HG03571 (cell line): ENCODE results near the gene GMPR.

Experiments
- ATAC-seq: cut with Tn5 transposase; IDR thresholded peaks from one replicate; pipeline ENCODE4 v1.9.1; 2021; ENCODE audit not compliant: unreplicated experiment

Gene GMPR

DNA sequence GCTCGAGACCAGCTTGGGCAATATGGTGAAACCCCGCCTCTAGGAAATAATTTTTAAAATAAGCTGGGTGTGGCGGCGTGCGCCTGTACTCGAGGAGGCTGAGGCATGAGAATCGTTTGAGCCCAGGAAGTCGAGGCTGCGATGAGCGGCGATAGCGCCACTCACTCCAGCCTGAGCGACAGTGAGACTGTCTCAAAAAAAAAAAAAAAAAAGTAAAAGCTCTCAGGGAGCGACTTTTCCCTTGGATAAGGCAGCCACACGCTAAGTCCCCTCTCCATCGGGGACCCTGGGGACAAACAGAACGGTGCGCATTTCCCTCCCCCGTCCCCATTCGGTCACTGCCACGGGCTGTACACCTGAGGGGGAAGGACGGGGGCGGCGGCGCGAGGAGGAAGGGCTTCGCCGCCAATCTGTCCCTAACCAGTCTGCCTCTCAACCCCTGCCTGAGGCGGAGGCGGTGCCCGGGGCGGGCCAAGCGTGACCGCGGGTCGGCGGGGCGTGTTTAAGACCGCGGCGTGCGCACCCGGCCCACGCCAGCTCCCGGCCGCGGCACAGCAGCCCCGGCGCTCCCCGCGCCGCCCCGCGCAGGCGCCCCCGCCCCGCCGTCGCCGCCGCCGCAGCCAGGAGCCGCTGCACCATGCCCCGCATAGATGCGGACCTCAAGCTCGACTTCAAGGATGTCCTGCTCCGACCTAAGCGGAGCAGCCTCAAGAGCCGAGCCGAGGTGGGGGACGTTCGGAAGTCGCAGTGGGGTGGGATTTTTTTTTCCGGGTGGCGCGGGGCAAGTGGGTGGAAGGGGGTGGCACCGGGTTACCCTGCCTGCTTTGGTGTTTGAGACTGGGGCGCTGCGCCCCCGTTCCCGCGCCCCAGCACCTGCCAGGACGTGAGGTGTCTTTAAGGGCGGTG is at the start of gene GMPR:
GMPR (plus strand) TSS at position 531 of the 906 bp plus-strand sequence; CDS start at position 638, 107 bp downstream.
- ATAC-seq, result peak; percentile 75

DNA sequence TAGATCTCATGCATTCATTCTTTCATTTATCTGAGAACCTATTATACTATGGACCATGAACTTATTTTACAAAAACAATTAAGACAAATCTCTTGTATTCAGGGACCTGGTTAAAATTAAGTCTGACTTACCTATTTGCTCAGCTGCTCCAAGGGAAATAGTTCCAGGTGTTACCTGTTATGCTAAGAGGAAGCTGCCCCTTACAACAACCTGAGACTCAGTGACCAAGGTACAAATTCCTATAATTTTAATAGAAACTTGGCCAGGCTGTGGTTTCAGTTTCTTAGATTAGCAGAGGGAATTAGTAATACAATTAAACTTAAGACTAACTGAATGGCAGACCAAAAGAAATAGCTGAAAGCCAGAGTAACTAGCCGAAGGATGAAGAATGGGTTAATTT is 48.2 kb upstream of the GMPR start:
- ATAC-seq, result no peak

DNA sequence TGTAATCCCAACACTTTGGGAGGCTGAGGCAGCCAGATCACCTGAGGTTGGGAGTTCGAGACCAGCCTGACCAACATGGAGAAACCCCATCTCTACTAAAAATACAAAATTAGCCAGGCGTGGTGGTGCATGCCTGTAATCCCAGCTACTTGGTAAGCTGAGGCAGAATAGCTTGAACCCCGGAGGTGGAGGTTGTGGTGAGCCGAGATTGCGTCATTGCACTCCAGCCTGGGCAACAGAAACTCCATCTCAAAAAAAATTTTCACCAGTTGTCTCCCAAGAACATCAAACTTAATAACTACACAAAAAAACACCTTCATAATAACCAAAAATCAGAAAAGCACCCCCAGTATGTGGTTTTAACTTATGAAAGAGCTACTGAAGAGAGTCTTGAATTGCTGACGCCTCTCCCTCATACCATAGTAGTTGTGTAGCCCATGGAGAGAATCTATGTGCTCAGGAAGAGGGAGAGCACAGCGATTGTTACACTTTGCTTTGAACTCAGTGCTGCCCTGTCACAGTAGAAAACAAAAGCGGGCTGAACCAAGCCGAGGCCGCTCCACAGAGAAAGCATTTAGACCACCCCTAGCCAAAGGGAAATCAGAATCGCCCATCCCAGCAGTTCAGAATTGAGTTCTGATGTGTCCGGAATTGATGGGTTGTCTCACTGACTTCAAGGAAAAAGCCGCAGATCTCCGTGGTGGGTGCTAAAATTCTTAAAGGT is 42.0 kb upstream of the GMPR start:
- no peak for ATAC-seq

DNA sequence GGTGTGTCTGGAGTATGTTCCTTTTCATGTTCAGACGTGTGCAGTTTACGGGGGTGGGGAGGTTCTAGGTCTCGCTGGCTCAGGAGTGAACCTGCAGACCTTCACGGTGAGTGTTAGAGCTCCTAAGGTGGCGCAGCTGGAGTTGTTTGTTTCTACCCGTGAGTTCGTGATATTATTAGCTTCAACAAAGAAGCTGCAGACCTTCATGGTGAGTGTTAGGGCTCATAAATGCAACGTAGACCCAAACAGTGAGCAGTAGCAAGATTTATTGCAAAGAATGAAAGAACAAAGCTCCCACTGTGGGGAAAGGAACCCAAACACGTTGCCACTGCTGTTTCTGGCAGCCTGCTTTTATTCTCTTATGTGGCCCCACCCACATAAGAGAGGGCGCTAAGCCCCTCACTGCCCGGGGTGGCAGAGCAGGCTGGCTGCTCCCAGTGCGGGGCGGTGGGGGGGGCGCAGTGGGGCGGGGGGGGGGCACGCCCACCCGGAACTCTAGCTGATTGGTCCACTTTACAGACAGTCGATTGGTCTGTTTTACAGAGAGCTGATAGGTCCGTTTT is 41.3 kb upstream of the GMPR start:
- ATAC-seq, result no peak

DNA sequence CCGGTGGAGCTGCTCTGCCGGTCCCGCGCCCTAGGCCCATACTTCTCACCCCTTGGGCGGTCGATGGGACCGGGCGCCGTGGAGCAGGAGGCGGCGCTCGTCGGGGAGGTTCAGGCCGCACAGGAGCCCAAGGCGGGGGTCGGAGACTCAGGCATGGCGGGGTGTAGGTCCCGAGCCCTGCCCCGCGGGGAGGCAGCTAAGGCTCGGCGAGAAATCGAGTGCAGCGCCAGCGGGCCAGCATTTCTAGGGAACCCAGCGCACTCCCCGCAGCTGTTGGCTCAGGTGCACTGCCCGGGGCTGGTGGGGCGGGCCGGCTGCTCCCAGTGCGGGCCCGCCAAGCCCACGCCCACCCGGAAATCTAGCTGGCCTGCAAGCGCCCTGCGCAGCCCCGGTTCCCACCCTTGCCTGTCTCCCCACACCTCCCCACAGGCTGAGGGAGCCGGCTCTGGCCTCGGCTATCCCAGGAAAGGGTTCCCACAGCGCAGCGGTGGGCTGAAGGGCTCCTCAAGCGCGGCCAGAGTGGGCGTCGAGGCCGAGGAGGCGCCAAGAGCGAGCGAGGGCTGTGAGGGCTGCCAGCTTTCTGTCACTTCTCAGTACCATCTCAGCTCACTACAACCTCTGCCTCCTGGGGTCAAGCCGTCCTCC is 40.2 kb upstream of the GMPR start:
- ATAC-seq, result no peak

DNA sequence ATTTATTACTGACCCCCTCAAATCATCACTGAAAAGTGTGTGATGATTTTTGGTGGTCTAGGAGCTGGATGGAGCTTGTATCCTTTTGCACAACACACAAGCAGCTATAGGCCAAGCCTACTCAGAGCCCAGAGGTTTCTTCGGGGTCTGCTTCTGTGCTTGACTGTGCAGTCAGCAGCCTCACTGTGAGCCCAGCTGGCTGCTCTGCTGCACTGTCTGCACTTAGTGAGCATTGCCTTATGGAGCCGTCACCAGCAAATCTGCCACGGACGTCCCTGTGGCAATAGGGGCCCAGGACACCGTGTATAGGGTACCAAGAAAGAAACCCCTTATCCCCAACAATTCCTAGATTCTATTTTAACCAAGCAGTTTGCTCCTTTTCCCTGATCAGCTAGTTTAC is 38.6 kb upstream of the GMPR start:
- no peak for ATAC-seq

DNA sequence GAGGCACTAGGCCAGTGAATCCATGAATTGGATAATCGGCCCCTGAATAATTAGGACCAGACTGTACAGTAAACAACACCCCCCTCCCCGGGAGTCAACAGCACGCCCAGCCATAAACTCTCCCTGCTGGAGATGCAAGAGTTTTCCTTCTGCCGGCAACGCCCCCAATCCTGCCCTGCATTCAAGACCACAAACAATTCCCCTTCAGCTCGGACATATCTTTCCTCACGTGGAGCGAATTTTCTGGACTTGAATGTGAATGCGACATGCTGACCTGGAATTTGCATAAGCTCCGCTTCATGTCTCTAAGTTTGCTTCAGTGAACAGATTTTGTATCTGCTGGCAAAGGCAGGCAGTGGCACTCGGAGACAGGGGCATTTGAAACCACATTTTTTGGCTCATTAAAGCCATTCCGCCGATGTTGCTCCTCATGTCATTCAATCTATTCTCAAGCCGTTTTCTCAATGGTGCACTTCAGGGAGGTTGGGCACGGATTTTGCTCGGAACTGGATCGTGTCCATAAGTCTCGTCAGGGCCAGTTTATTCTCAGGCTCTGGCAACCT is 38.0 kb upstream of the GMPR start:
- no peak for ATAC-seq

DNA sequence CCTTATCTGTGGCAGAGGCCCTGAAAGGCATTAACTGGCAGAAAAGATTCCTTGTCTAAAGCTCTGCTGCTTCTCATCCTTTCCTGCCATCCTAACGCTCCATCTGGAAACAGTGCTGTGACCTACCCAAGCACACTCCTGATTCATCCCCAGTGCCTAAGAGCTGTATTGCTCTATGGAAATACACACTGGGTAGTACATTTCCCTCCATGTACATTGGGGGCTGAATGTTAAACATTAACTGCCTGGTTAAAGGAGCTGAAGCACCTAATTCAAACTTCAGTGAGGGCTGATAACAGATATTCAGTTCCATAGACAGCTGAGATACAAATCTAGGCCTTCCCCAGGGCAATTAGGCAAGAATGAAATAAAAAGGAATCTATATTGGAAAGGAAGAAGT is 36.7 kb upstream of the GMPR start:
- no peak for ATAC-seq

DNA sequence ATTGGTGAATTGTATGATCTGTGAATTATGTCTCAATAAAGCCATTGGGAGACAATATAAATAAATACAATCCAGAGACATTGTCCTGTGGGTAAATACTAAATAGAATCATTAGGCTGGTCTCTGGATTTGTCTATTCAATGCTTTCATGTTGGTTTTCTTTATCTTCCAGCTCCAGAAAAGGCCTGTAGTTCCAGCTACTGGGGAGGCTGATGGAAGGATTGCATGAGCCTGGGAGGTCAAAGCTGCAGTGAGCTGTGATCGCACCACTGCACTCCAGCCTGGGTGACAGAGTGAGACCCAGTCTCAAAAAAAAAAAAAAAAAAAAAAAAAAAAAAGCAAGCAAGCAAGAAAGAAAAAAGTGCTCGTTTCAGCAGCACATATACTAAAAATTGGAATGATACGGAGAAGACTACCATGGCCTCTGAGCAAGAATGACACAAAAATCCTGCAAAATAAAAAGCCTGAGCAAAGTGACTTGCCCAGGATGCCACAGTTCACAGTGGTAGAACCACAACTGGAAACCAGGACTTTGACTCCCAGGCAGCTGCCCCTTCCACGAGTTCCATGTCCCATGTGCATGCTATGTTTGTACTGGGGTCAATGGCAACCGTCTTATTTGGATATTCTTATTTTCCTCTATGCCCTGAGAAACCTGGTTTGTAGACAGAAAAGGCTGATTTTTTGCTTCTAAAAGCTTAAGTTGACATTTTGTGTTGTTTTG is 33.6 kb upstream of the GMPR start:
- ATAC-seq, result peak; percentile 8

DNA sequence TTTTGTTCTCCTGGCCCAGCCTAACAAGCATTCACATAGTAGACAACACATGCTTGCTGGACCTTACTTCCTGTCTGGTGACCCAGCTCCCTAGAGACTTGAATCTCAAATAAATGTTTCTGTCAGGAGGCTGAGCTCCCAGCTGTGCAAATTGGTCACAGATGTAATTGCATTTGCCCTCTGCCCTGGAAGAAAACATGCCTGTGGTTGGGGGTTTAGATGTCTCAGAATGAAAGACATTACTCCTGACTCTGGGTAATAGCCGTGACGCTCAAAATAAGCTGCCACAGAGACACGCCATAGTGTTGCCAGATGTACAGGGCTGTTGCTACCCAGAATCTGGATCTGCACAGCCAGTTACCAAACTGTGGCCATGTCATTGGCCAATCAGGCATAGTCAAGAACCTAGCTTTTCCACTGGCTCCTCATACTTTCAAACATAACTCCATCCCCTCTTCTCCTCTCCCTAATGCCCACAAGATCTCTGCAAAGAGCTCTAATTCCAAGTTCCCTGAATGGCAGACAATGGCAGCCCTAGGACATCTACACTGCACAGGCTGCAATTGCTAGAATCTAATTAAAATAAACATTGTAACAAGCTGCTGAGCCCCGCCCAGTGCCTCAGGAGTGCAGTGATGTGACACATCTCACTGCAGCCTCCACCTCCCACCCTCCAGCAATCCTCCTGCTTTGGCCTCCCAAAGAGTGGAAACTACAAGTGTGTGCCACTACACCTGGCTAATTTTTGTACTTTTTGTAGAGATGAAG is 32.8 kb upstream of the GMPR start:
- ATAC-seq, result peak; percentile 89

DNA sequence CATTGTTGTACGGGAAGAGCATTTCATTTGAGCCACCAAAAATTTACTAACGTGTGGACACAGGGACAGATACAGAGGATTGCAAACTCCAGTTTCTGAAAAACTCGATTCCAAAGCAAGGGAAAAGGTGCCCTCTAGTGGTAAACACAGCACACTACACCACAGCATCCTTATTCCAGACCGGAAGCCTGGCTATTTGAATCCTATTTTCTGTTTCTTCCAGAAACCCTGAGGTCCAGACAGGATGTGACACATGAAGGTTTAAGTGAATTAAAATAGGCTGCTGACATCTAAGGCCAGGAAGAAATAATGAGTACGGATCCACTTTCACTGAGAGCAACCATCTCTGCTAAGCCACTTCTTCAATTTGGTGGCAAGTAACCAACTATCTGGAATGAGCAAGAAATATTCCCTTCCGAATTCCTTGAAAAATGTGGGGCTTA is 31.8 kb upstream of the GMPR start:
- no peak for ATAC-seq

DNA sequence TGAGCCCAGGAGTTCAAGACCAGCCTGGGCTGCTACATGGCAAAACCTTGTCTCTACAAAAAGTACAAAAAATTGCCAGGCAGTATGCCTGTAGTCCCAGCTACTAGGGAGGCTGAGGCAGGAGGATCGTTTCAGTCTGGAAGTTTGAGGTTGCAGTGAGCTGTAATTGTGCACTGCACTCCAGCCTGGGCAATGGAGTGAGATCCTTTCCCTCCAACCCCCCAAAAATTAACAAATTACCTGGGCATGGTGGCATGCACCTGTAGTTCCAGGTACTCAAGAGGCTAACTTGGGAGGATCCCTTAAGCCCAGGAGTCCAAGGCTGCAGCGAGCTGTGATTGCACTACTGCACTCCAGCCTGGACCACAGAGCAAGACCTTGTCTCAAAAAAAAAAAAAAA is 29.4 kb upstream of the GMPR start:
- no peak for ATAC-seq

DNA sequence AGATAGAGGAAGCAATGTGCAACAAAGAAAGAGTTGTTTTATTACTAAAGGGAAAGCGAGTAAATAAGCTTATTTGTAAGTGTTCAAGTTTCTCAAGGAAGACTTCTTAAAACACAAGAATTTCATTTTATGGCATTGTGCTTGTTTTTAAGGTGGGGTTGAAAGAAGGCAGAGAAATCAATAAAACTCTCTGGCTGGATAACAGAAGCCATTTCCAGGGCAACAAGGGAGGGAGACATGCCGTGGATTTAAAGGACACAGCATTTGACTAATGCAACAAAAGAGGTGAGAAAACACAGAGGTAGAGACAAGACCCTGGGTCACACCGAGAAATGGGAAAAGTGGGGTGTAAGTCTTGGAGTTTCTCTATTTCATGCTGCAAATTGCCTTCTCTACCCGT is 28.8 kb upstream of the GMPR start:
- ATAC-seq, result no peak

DNA sequence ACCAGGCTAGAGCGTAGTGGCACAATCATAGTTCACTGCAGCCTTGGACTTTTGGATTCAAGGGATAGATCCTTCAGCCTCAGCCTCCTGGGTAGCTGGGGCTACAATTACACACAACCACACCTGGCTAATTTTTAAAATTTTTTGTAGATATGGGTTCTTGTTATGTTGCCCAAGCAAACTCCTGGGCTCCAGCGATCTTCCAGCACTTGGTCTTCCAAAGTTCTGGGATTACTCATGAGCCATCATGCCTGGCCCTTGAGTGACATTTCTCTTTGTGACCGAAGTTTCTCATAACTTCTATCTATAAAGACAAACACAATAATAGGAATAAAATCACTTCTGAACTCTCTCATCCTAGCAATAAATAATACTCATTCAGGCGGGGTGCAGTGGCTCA is 26.1 kb upstream of the GMPR start:
- ATAC-seq, result no peak

DNA sequence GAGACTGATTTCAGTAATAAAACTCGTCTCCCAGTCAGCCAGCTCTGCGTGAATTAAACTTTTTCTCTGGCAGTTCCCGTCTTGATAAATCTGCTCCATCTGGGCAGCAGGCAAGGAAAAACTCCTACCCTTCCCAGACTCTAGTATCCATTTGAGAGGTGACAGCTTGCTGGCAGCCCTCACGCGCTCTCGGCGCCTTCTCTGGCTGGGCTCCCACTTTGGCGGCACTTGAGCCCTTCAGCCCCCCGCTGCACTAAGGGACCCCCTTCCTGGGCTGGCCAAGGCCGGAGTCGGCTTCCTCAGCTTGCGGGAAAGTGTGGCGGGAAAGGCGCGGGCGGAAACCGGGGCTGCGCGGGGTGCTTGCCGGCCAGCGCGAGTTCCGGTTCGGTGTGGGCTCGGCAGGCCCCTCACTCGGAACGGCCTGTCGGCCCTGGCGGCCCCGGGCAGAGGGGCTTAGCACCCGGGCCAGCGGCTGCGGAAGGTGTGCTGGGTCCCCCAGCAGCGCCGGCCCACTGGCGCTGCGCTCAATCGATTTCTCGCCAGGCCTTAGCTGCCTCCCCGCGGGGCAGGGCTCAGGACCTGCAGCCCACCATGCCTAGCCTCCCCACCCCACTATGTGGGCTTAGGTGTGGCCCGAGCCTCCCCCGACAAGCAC is 21.8 kb upstream of the GMPR start:
- ATAC-seq, result no peak

DNA sequence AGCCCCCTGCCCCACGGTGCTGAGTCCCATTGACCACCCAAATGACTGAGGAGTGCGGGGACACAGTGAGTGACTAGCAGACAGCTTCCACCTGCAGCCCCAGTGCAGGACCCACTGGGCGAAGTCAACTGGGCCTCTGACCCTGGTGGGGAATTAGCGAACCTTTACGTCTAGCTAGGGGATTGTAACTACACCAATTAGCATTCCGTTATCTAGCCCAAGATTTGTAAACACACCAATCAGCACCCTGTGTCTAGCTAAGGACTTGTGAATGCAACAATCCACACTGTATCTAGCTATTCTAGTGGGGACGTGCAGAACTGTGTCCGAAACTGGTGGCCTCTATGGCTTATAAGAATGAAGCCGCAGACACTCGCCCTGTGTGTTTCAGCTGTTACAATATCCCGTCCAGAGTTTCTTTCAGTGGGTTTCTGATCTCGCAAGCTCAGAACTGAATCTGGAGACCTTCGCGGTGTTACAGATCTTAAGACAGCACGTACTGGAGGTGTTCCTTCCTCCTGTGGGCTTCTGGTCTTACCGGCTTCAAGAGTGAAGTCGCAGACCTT is 21.1 kb upstream of the GMPR start:
- no peak for ATAC-seq

DNA sequence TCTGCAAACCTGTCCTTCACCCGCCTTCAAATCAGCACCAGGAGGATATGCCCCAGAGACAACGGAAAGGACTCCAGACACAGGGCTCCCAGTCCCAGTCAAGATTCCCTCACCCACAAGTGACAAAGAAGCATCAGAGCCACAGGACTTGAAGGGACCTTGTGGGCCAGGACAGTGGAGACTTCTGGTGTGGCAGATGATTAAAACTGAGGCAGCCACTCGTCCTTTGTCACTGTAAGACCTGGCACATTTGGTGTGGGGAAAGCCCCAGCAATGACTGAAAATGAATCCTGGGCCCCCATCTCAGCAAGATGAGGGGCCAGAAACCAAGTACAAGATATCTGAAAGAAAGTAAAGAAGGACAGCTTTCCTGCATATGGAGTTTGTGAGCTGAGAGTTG is 15.6 kb upstream of the GMPR start:
- ATAC-seq, result no peak

DNA sequence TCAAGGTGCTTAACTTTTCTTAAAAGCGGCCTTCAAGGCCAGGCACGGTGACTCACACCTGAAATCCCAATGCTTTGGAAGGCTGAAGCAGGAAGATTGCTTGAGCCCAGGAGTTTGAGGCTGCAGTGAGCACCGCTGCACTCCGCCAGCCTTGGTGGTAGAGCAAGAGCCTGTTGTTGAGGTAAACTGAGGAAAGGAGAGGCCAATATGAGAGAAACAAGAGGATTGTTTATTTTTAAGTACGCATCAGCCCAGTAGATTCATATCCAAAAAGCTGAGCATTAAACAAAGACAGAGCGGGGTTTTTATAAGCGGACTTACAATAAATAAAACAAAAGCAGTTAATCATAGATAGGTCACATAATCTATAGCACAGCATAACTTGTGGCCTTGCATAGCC is 15.0 kb upstream of the GMPR start:
- ATAC-seq, result no peak

DNA sequence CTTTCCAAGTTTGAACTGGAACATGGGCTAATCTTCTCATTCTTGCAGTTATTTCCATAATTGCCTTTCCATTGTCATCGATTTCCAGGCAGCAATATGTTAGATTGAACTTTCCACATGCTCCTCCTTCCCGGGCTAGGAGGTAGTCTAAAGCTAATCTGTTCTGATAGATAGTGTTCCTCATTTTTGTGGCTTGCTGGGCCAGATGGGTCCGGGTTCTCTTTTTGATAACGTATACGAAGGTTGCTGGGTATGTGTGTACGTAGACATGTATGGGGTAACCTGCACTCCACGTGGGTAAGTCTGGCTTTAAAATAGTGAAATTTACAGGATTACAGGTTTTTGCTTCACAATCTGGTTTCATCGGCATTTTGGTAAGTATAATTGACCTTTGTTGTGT is 14.0 kb upstream of the GMPR start:
- no peak for ATAC-seq
